ENCODE data around the gene ARHGEF4.
"Not testable (repeated sequence)": the region's sequence is repeated elsewhere in the genome, so short reads cannot be mapped to it uniquely, and the experiment has no call there.

The ARHGEF4 gene

GRCh38 chr2:131056932-131057287 lies 220.2 kb downstream of the ARHGEF4 start:
- DNase-seq = no peak

- no peak for DNase-seq
Measured at GRCh38 chr2:131058214-131058843, 221.6 kb downstream of the ARHGEF4 start.

GRCh38 chr2:131058920-131059319 lies 222.2 kb downstream of the ARHGEF4 start:
- no peak for DNase-seq

DNA sequence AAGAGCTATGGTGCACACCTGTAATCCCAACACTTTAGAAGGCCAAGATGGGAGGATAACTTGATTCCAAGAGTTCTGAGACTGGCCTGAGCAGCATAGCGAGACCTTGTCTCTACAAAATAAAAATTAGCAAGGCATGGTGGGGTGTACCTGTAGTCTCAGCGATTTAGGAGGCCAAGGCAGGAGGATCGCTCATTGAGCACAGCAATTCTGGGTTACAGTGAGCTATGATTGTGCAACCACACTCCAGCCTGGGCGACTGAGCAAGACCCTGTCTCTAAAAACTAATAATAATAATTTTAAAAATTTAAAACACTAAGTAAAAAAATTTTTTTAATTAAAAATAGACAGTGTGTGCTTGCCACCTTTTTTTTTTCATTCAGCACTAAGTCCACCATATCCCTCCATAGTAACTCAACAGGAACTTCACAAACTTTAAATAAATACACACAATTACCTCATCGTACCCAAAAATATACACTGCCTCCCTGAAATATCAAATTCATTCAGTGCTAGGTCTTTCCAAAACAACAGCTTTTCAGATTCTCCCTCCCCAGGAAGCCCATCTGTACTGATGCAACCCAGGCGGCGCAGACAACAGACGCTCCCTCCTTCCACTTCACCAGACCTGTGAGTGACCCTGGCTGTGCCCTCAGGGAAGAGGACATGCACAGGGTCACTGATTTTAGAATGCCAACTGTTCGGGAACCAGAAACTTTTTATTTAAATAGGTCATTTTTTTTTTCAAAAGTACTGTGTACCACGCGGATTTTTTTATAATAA lies 227.0 kb downstream of the ARHGEF4 start:
- no peak for DNase-seq

- DNase-seq = no peak
Measured at GRCh38 chr2:131064589-131065512, 228.1 kb downstream of the ARHGEF4 start.

DNA sequence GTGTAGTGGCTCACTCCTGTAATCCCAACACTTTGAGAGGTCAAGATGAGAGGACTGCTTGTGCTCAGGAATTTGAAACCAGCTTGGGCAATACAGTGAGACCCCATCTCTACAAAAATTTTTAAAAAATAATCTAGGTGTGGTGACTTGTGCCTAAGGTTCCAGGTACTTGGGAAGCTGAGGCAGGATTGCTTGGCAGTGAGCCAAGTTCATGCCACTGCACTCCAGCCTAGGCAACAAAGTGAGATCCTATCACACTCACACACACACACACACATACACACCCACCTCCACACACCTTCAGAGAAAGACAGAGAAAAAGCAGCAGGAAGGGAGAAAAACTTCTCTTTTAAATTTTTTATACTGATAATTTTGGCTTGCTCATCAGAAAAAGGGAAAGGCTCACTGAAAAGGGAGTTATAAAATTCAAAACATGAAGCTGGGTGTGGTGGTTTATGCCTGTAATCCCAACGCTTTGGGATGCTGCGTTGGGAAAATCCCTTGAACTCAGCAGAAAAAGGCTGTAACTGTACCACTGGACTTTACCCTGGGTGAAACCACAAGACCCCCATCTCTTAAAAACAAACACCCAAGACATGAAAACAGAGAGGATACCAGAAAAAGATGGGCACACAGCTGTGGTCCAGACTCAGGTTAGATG lies 230.9 kb downstream of the ARHGEF4 start:
- DNase-seq = no peak

- not testable (repeated sequence) for DNase-seq
Measured at GRCh38 chr2:131068172-131068571, 231.5 kb downstream of the ARHGEF4 start.

DNA sequence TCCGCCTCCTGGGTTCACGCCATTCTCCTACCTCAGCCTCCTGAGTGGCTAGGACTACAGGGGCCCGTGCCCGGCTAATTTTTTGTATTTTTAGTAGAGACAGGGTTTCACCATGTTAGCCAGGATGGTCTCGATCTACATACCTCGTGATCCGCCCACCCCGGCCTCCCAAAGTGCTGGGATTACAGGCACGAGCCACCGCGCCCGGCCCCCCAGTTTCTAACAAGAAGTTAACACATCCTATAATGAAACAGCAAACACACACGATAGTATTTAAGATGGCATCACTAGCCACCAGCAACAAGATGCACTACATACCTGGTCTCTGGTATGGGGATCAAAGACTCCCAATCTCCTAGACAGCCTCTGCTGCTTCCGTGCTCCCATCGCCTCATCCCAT lies 238.9 kb downstream of the ARHGEF4 start:
- DNase-seq = not testable (repeated sequence)

DNA sequence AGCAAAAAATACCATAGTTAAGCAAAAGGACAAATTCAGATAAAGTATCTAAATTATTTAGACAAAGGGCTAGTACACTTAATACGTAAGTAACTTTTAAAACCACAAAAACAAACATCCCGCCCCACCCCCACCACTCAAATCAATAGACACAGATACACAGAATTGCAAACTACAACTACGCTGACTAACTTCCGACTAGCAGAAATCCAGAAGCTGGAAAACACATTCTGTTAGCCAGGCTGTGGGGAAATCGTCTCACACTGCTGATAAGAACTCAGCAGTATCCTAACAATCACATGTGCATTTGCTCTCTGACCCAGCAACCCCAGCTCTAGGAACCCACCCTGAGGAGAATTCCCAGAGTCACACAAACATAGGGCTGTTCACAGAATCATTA lies 240.0 kb downstream of the ARHGEF4 start:
- DNase-seq = no peak

DNA sequence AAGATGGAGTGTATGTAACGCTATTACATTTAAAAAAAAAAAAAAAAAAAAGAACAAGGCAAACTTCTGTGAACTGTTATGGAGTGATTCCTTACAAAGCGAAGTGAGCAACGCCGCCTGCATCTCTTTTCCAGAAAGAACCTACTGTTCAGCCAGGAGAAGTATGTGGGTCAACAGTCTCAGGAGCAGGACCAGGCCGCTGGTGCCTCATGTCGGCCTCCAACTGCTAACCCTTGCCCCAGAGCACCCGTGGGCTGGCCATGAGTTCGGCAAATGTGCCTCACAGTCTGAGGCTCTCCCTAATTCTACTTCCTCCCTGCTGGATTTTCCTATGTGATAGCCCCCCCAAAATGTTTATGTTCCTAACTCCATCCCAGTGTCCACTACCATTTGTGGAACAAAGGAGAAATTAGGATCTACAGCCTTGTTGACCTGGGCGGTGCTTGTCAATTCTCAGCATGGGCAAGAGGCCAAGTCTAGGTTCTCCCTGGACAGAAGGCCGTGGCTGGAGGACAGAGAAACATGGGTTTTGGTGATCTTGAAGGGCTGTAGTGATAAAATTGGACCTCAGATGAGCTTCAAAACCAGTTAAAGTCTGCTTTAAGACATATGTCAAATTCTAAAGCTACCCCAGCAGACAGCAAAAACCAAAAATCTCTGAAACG lies 240.6 kb downstream of the ARHGEF4 start:
- DNase-seq = no peak

DNA sequence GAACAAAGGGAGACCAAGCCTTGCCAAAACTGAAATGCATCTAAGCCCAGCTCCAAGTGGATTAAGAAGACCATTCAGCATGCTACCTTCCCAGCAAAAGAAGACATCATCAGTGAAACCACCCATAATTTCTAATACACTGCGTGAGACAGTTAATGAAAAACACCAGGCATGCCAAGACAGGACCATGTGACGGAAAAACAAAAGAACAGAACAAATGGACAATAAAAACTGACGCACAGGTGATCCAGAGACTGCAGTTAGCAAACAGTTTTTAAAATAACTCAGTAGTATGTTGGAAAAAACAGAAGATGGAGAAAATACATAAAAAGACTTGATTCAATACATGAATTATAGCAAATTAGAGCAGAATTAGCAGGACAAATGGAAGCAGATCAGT lies 241.3 kb downstream of the ARHGEF4 start:
- no peak for DNase-seq

GRCh38 chr2:131079931-131080330 lies 243.2 kb downstream of the ARHGEF4 start:
- not testable (repeated sequence) for DNase-seq

- no peak for DNase-seq
Measured at GRCh38 chr2:131081190-131081589, 244.5 kb downstream of the ARHGEF4 start.

GRCh38 chr2:131085646-131086045 lies 248.9 kb downstream of the ARHGEF4 start:
- no peak for DNase-seq

GRCh38 chr2:131092458-131093005 lies 255.8 kb downstream of the ARHGEF4 start:
- no peak for DNase-seq

GRCh38 chr2:131093006-131093695 lies 256.4 kb downstream of the ARHGEF4 start, which contains the start of gene FAM168B:
Gene FAM168B (minus strand): TSS chr2:131093460. CDS start chr2:131082646, 10,814 bp downstream.
- DNase-seq = peak; percentile 86

- DNase-seq = peak; percentile 72
Measured at GRCh38 chr2:131093696-131094462, 257.2 kb downstream of the ARHGEF4 start.

- peak; percentile 11 for DNase-seq
Measured at GRCh38 chr2:131094463-131095281, 258.0 kb downstream of the ARHGEF4 start.

All from COR-L47 (cell line).